Left forelimb (tissue), 1 donor: ENCODE measurements around the gene ANKS1B.
"Not testable (repeated sequence)": the region's sequence is repeated elsewhere in the genome, so short reads cannot be mapped to it uniquely, and the experiment has no call there.

Source experiments
- DNase-seq: peaks from one replicate; pipeline ENCODE4 v3.0.0-alpha.2; 2018; ENCODE audit warnings: low spot score

ANKS1B gene

DNA sequence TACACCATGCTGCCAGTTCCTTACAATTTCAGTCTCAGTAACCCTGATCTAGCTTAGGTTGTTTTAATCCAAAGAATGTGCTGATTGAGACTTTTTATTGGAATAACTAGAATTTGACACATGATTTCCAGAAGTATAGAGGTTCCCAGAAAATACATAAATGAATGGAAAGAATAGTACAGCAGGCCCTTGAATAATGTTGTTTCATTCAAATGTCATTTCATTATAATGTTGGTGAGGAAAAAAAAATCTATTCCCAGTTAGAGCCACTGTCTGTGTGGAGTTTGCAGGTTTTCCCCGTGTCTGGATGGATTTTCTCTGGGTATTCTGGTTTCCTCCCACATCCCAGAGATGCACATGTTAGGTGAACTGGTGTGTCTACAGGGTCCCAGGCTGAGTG, 610.7 kb downstream of the ANKS1B start:
- no peak for DNase-seq

GRCh38 chr12:99372257-99372920, 612.3 kb downstream of the ANKS1B start:
- DNase-seq, result no peak

DNA sequence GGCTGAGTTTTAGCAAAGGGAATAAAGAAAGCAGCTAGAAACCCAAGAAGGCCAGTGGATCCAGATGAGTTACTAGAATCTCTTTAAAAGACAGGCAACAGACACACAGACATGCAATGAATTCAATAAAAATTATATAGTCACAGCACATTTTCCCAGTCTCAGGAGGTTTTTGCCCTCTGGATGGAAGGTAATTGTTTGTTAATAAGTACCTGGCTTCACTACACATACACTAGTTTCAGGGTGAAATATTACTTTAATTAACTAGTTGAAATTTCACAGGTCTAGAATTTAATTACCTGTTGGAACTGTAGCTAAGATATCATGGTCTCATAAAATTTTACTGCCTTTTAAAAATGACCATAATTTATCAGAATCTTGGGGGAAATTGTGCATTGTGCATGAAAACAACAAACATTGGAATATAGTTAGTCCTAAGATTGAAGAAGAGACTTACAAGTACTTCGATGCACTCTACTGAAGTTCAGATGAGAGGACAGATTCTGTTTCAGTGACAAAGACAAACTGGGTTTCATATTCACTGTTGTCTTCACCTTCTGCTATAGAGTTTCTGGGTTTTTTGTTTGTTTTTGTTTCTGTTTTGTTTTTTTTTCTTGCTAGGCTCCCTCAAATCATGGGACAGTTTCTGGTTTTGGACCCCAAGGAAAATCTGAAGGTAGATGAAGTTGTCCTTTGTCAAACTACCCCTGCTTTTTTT, 614.2 kb downstream of the ANKS1B start:
- no peak for DNase-seq

DNA sequence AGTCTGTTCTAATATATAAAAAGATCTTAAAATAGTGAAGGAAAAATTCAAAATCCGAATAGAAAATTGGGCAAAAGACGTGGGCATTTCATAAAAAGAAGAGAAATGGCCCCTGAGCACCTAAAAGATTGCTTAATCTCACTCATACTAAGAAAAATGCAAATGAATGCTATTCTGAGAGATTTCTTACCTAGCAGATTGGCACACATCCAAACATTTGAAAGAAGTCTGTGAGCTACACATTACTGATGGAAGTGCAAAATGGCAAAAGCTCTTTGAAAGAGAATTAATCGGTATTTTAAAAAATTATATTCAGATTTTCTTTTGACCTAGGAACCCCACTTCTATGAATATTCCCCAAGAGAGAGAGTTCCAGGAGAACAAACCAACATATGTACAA, 617.6 kb downstream of the ANKS1B start:
- no peak for DNase-seq

GRCh38 chr12:99352269-99352668, 632.5 kb downstream of the ANKS1B start:
- DNase-seq, result no peak

DNA sequence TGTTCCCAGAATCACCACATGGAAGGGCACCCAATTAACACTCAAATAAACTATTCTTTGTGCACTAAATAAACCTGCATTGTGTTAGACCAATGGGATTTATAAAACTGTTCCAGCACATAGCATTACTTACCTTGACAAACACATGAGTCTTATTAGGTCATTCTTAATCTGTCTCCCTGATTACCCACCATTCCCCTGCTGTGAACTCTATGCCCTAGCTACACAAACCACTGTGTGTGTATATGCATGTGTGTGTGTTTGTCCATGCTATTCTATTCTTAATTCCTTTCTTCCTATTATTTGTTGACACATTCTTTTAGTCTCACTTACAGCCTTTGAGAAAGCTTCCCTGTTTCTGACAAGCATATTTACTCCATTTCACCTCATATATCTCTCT, 640.8 kb downstream of the ANKS1B start:
- DNase-seq, result no peak

DNA sequence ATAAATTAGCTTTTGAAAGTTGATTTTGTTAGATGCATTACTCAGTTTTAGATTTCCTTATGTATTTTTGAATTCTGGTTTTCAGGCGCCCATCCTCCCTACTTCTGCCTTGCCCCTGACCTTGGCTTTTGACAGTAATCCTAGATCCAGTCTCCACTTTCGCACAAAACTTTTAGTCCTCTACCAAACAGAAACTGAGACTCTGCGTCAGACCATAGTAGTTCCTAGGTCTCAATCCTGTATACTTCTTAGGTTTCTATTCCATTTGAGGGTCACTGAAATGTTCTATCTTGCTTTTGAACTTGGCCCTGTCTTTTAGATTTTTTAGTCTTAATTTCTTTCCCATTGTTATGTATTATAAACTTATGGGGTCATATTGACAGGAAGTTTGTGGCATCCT, 645.1 kb downstream of the ANKS1B start:
- no peak for DNase-seq

GRCh38 chr12:99334285-99335056, 650.3 kb downstream of the ANKS1B start:
- no peak for DNase-seq

- no peak for DNase-seq
These were observed 651.7 kb downstream of the ANKS1B start for GRCh38 chr12:99332936-99333591.

DNA sequence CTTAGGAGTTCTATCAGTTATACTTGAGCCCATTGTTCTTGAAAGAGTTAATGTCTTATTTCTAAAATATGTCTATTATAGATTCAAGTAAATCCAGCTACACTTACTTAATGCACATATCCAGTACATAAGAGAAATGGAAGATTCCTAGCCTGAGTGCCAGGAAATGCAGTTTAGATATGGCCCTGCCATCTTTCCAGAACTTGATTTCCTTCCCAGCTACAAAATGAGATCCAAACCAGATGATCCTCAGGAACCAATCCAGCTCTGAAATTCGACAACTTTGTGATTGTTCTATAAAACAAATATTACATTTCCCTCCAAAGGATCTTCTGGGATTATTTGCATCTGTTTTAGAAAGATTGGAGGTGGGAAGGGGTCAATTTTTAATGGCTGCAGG, 654.5 kb downstream of the ANKS1B start:
- DNase-seq, result no peak

- DNase-seq, result not testable (repeated sequence)
These were observed 663.5 kb downstream of the ANKS1B start for GRCh38 chr12:99321210-99321609.

DNA sequence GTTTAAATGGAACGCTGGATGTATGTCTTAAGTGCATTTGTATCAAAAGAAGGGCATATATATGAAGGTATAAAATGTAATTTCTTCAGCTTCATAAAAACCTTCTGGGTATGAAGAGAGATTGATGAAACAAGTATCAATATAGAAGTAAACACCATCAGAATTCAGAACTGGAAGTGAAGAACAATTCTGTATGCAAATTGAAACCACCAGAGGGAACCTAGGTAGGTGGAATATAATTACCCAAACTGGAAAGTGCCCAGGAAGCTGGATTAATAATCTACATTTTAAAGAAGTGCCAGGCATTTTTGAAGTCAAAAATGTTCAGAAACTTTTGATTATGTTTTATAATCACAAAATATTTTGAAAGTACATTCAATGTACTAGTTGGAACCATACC, 673.4 kb downstream of the ANKS1B start:
- DNase-seq, result no peak

- DNase-seq, result no peak
These were observed 674.9 kb downstream of the ANKS1B start for GRCh38 chr12:99309812-99310211.

- no peak for DNase-seq
These were observed 681.9 kb downstream of the ANKS1B start for GRCh38 chr12:99302874-99303273.

GRCh38 chr12:99287136-99287535, 697.6 kb downstream of the ANKS1B start:
- no peak for DNase-seq

- DNase-seq, result no peak
These were observed 700.6 kb downstream of the ANKS1B start for GRCh38 chr12:99284161-99284560.

DNA sequence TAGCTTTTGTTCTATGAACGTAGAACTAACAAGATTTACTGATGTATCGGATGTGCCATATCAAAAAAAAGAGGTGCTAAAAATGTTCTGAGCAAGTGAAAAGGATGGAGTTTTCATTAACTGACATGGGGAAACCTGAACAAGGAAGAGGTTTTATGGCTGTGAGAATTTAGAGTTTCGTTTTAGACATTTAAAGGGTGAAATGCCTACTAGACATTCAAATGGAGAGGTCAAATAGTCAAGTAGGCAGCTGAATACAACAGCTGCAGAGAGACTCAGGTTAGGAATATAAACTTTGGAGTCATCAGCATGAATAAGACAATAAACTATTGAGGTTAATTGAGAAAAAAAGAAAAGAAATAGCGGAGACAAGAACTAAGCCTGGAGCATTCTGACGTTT, 702.1 kb downstream of the ANKS1B start:
- DNase-seq, result no peak

DNA sequence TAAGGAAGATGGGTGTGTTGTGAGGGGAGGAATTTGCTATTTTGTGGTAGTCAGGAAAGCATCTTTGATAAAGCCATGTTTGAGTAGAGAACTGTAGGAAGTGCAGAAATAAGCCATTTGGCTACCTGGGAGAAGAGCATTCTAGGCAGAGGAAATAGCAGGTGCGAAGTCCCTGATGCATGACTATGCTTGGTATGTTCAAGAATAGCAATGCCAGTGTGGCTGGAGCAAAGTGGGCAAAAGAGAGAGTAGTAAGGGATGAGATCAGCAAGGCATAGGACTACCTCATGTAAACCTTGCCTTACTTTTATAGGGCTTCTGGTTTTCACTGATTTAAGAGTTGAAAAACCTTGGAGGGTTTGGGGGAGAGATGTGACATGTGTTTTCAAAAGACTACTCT, 702.6 kb downstream of the ANKS1B start:
- no peak for DNase-seq

GRCh38 chr12:99281277-99281676, 703.5 kb downstream of the ANKS1B start:
- DNase-seq, result no peak

DNA sequence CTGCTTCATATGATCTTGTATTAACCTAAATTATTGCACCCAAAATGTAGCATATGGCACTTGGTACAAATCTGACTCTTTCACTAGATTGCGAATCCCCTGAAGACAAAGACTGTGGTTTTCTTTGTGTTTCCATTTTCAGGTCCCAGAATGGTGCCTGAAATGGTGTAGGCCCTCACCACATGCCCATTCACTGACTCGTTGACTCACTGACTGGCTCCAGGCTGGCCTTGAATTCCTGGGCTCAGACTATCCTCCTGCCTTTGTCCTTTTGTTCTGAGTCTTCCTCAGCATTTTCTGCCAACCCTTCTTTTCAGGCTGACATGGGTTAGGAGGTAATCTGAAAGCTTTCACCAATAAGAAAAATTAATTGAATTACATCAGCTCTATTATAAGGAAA, 705.8 kb downstream of the ANKS1B start:
- DNase-seq, result no peak

- no peak for DNase-seq
These were observed 707.0 kb downstream of the ANKS1B start for GRCh38 chr12:99277591-99278379.

DNA sequence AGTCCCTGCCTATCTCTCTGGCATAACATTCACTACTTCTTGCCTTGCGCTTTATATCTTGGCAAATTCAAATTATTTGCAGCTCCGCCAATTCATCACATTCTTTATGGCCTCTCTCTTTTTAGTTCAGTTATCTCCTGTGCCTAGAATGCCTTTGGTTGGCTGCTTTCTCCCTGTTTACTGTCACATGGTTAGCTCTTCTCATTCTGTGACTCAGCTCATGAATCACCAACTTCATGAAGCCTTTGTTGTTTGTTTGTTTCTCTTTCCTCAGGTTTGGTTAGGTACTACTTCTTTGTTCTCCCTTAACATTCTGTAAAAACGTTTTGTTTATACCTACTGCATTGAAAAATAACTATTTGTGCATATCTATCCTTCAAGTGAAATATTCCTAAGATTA, 713.7 kb downstream of the ANKS1B start:
- no peak for DNase-seq
